DND-41 (cell line): ENCODE results near the gene TESK1.

Experiments used
- ATAC-seq: fragments of 200-7000 bp; cut with Tn5 transposase; 3 replicates; pipeline ENCODE4 v1.9.1; 2021; ENCODE audit warnings: low read depth; ENCODE audit not compliant: insufficient read depth
- DNase-seq: peaks from one replicate; pipeline ENCODE4 v3.0.0-alpha.2; 2020
- H2AFZ ChIP-seq: 2 replicates; pipeline ENCODE4 v1.6.0; 2012; ENCODE audit warnings: low read depth, low read length
- H3K27ac ChIP-seq: 2 replicates; pipeline ENCODE4 v1.5.1; 2012; ENCODE audit warnings: low read length, inconsistent platforms
- H3K27me3 ChIP-seq: fragments of 200-600 bp; sonication (generic); 2 replicates; pipeline ENCODE4 v1.6.0; 2012; ENCODE audit warnings: low read length, mild to moderate bottlenecking, inconsistent platforms; ENCODE audit not compliant: insufficient read depth, poor library complexity
- H3K36me3 ChIP-seq: 2 replicates; pipeline ENCODE4 v1.5.1; 2012; ENCODE audit warnings: low read length, inconsistent platforms; ENCODE audit not compliant: insufficient read depth
- H3K4me1 ChIP-seq: 2 replicates; pipeline ENCODE4 v1.5.1; 2012; ENCODE audit warnings: mild to moderate bottlenecking, low read length; ENCODE audit not compliant: insufficient read depth
- H3K4me2 ChIP-seq: 2 replicates; pipeline ENCODE4 v1.6.0; 2012; ENCODE audit warnings: mild to moderate bottlenecking, moderate library complexity, low read length, inconsistent platforms; ENCODE audit not compliant: insufficient read depth
- H3K4me3 ChIP-seq, 2 experiments: fragments of 200-600 bp in 1 of 2; shearing (Covaris generic) in 1 of 2; 2 replicates each; pipeline ENCODE4 v1.5.1; 2012 to 2016; ENCODE audit warnings: inconsistent platforms in 2 of 2, low read length in 2 of 2, mild to moderate bottlenecking in 2 of 2, low read depth in 1 of 2, moderate library complexity in 1 of 2
- H3K79me2 ChIP-seq: 2 replicates; pipeline ENCODE4 v1.6.0; 2012; ENCODE audit warnings: low read length, inconsistent platforms; ENCODE audit not compliant: insufficient read depth
- H3K9ac ChIP-seq: 2 replicates; pipeline ENCODE4 v1.6.0; 2012; ENCODE audit warnings: low read depth, mild to moderate bottlenecking, inconsistent platforms, low read length, moderate library complexity
- H3K9me3 ChIP-seq: 2 replicates; pipeline ENCODE4 v1.5.1; 2012; ENCODE audit warnings: low read length, moderate library complexity, mild to moderate bottlenecking, inconsistent platforms; ENCODE audit not compliant: insufficient read depth, severe bottlenecking
- H4K20me1 ChIP-seq: 2 replicates; pipeline ENCODE4 v1.6.0; 2012; ENCODE audit warnings: low read length; ENCODE audit not compliant: insufficient read depth
- CTCF ChIP-seq: IDR thresholded peaks from 2 replicates; pipeline ENCODE4 v1.5.1; 2012; ENCODE audit warnings: borderline replicate concordance, low read length, moderate library complexity, mild to moderate bottlenecking; ENCODE audit not compliant: poor library complexity, severe bottlenecking; ENCODE audit errors: extremely low read depth
- EZH2 ChIP-seq: IDR thresholded peaks from 3 replicates; pipeline ENCODE4 v1.6.1; 2012; ENCODE audit warnings: borderline replicate concordance, low read depth, mild to moderate bottlenecking, moderate library complexity, low read length, inconsistent platforms; ENCODE audit not compliant: severe bottlenecking

TESK1 gene

DNA sequence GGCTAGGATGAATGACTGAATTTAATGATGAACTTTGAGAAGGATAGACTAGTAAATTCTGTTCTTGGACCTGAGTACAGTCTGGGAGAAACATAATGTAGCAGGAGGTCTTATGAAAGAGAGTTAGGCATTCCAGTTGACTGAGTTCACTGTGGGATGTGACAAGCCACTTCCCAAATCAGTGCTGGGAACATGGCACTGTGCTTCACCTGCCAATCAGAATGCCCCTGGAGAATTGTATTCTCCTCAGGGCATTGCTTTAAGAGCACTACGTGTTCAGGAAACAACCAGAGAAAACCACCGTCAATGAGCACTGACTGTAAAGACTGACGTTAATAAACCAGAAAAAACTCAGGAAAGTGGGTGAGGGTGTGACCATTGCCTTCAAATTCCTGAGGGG is 54.3 kb downstream of the TESK1 start:
- Histone ChIP-seq H3K4me1 (peaks cover 72% of the 10 kb centered on the region), H3K79me2 (peaks cover 48% of the 10 kb centered on the region), H3K36me3 (peaks cover 39% of the 10 kb centered on the region), H4K20me1 (peaks cover 3% of the 10 kb centered on the region; the same call in 1 of the 2 replicates), H3K27me3 (no peaks in the 10 kb centered on the region), H2AFZ (no peak overlapping the region), H3K4me2 (peak overlapping the region; percentile 75), H3K4me3 (peak overlapping the region; percentile 41 to 70; a peak in 3 of 4 replicates), H3K9ac (peak overlapping the region; percentile 86), H3K9me3 (no peaks in the 10 kb centered on the region), H3K27ac (peak overlapping the region; percentile 92)
- no peak for TF ChIP-seq EZH2
- no peak for TF ChIP-seq CTCF
- DNase-seq (no peak), ATAC-seq (no peak)
